Fibroblast of lung (primary cell): ENCODE measurements around the gene PTGFRN.

ENCODE experiments used
- CTCF ChIP-seq, 2 donors: IDR thresholded peaks in 1 of 2; conservative IDR thresholded peaks in 1 of 2; 1 replicate in 1 of 2; 2 replicates in 1 of 2; pipeline ENCODE4 v1.5.1; 2011 to 2012; ENCODE audit warnings: low read length in 2 of 2, control low read depth in 1 of 2, inconsistent platforms in 1 of 2, low read depth in 1 of 2, mild to moderate bottlenecking in 1 of 2
- EZH2 ChIP-seq: IDR thresholded peaks from 2 replicates; pipeline ENCODE4 v1.5.1; 2012; ENCODE audit warnings: low read length, control low read depth, mild to moderate bottlenecking; ENCODE audit errors: missing control alignments

- TF ChIP-seq EZH2 (no peak), CTCF (conservative IDR thresholded peaks at IDR 0.05 in 1 of 2, IDR thresholded peaks at IDR 0.05 in 1 of 2; ENCODE audit: low read depth in 1 of 2, low read length in 2 of 2) (no peak)
These were observed 89.9 kb downstream of the PTGFRN start for GRCh38 chr1:116999596-116999995.
